HCT116 (cell line): ENCODE measurements around the gene ZFYVE19. TPM values are rescaled to one million over a fixed set of nuclear protein-coding genes. Genes with fewer than 3 reads are reported as not detected.
A peak's percentile ranks its signal among the peaks of the same experiment; 100 is the strongest.

Experiments used
- CBX3 ChIP-seq: IDR thresholded peaks from 2 replicates; pipeline ENCODE4 v1.6.1; 2012; ENCODE audit warnings: low read depth
- CEBPB ChIP-seq: IDR thresholded peaks from 2 replicates; pipeline ENCODE4 v1.6.1; 2012; ENCODE audit warnings: low read depth
- CTCF ChIP-seq, 3 experiments: fragments of 200-600 bp in 1 of 3; sonication (generic) in 1 of 3; IDR thresholded peaks in 2 of 3; conservative IDR thresholded peaks in 1 of 3; 2 replicates each; pipeline ENCODE4 v1.5.1; 2012 to 2017; ENCODE audit warnings: low read depth in 2 of 3, low read length in 2 of 3, antibody characterized with exemption in 1 of 3, borderline replicate concordance in 1 of 3, control low read depth in 1 of 3, mild to moderate bottlenecking in 1 of 3, mixed read lengths in 1 of 3, mixed run types in 1 of 3, moderate library complexity in 1 of 3; ENCODE audit not compliant: insufficient read depth in 1 of 3
- EGR1 ChIP-seq: IDR thresholded peaks from 2 replicates; pipeline ENCODE4 v1.6.1; 2012; ENCODE audit warnings: low read depth
- ELF1 ChIP-seq: IDR thresholded peaks from 2 replicates; pipeline ENCODE4 v1.6.1; 2012; ENCODE audit warnings: low read depth, borderline replicate concordance
- EZH2phosphoT487 ChIP-seq: fragments of 200-600 bp; IDR thresholded peaks from 2 replicates; pipeline ENCODE4 v1.6.1; 2018; ENCODE audit warnings: antibody characterized with exemption, borderline replicate concordance
- FOSL1 ChIP-seq: IDR thresholded peaks from 2 replicates; pipeline ENCODE4 v1.6.1; 2012; ENCODE audit warnings: low read depth
- JUND ChIP-seq: IDR thresholded peaks from 2 replicates; pipeline ENCODE4 v1.6.1; 2012
- MAX ChIP-seq: IDR thresholded peaks from 2 replicates; pipeline ENCODE4 v1.6.1; 2012
- RAD21 ChIP-seq: IDR thresholded peaks from 2 replicates; pipeline ENCODE4 v1.6.1; 2012; ENCODE audit warnings: low read depth, mild to moderate bottlenecking
- SIN3A ChIP-seq: IDR thresholded peaks from 2 replicates; pipeline ENCODE4 v1.6.1; 2012; ENCODE audit warnings: low read depth
- SP1 ChIP-seq: IDR thresholded peaks from 2 replicates; pipeline ENCODE4 v1.6.1; 2012; ENCODE audit warnings: low read depth
- SRF ChIP-seq: IDR thresholded peaks from 2 replicates; pipeline ENCODE4 v1.6.1; 2012; ENCODE audit warnings: low read depth
- TCF7L2 ChIP-seq: IDR thresholded peaks from 2 replicates; pipeline ENCODE4 v1.7.0; 2011; ENCODE audit warnings: borderline replicate concordance, inconsistent platforms; ENCODE audit not compliant: insufficient read depth, insufficient read length; ENCODE audit errors: extremely low read depth
- ZBTB33 ChIP-seq: IDR thresholded peaks from 2 replicates; pipeline ENCODE4 v1.6.1; 2011; ENCODE audit warnings: mild to moderate bottlenecking, low read length, moderate library complexity; ENCODE audit not compliant: insufficient replicate concordance; ENCODE audit errors: extremely low read depth
- ZFX ChIP-seq: fragments of 450-650 bp; IDR thresholded peaks from 2 replicates; pipeline ENCODE4 v1.6.1; 2017
- total RNA-seq: library from RNA; stranded (reverse); gene quantifications from one replicate; pipeline ENCODE4 v1.2.1, GENCODE V29; 2021; ENCODE audit not compliant: unreplicated experiment

Gene ZFYVE19
- total RNA-seq, 1 experiment from 2014 or later, result 29.1 TPM

GRCh38 chr15:40782609-40783227 is 24.2 kb upstream of the ZFYVE19 start (continued):
- TF ChIP-seq ZBTB33 (no peak), CEBPB (no peak), FOSL1 (no peak), CBX3 (no peak), MAX (peak; percentile 37), ELF1 (no peak), SP1 (no peak), EZH2phosphoT487 (no peak), TCF7L2 (no peak), EGR1 (no peak), ZFX (no peak), CTCF (IDR thresholded peaks at IDR 0.05 in 2 of 3, conservative IDR thresholded peaks at IDR 0.05 in 1 of 3; ENCODE audit: borderline replicate concordance in 1 of 3, insufficient read depth in 1 of 3, low read depth in 2 of 3, low read length in 2 of 3) (peak; percentile 88 to 95 (median 92)), JUND (no peak), SRF (no peak), RAD21 (peak; percentile 95), SIN3A (no peak)
